Spleen (tissue), 11 donors: ENCODE data around the gene MBNL1. TPM values are rescaled to one million over a fixed set of nuclear protein-coding genes. Genes with fewer than 3 reads are reported as not detected.

Experiments
- DNase-seq: peaks from one replicate; pipeline ENCODE4 v3.0.0-alpha.2; 2020
- H3K27ac ChIP-seq, 8 donors: fragments of 200-600 bp; sonication (generic) in 7 of 8; 1 replicate in 4 of 8; 2 replicates in 4 of 8; pipeline versions ENCODE4 v1.5.0 to v1.8.0; 2016 to 2021; ENCODE audit warnings: inconsistent platforms in 4 of 8, mild to moderate bottlenecking in 4 of 8, moderate library complexity in 1 of 8
- H3K27me3 ChIP-seq, 7 donors: fragments of 200-600 bp; sonication (generic) in 6 of 7; replicated peaks in 1 of 7; 1 replicate in 4 of 7; 2 replicates in 3 of 7; pipeline versions ENCODE4 v1.5.0 to v1.8.0; 2016 to 2021; ENCODE audit warnings: inconsistent platforms in 3 of 7, mild to moderate bottlenecking in 1 of 7
- H3K36me3 ChIP-seq, 6 donors: fragments of 200-600 bp; sonication (generic) in 5 of 6; 1 replicate in 4 of 6; 2 replicates in 2 of 6; pipeline versions ENCODE4 v1.5.0 to v1.8.0; 2016 to 2021; ENCODE audit warnings: inconsistent platforms in 2 of 6
- H3K4me1 ChIP-seq, 6 donors: fragments of 200-600 bp; sonication (generic) in 5 of 6; 1 replicate in 3 of 6; 2 replicates in 3 of 6; pipeline versions ENCODE4 v1.5.0 to v1.8.0; 2016 to 2021; ENCODE audit warnings: inconsistent platforms in 3 of 6
- H3K4me3 ChIP-seq, 8 donors: fragments of 200-600 bp; sonication (generic) in 7 of 8; 1 replicate in 4 of 8; 2 replicates in 4 of 8; pipeline versions ENCODE4 v1.5.0 to v1.8.0; 2016 to 2021; ENCODE audit warnings: inconsistent platforms in 4 of 8, mild to moderate bottlenecking in 4 of 8, moderate library complexity in 2 of 8
- H3K9me3 ChIP-seq, 8 donors: fragments of 200-600 bp; sonication (generic) in 7 of 8; 1 replicate in 4 of 8; 2 replicates in 4 of 8; pipeline versions ENCODE4 v1.5.0 to v1.8.0; 2016 to 2021; ENCODE audit warnings: inconsistent platforms in 4 of 8
- POLR2A ChIP-seq, 3 donors: fragments of 450-650 bp; IDR thresholded peaks; one replicate each; pipeline ENCODE4 v1.5.1; 2017; ENCODE audit warnings: antibody characterized with exemption in 3 of 3, mild to moderate bottlenecking in 1 of 3
- POLR2AphosphoS5 ChIP-seq, 3 donors: sonication (generic); formaldehyde crosslinking; IDR thresholded peaks; one replicate each; pipeline ENCODE4 v1.5.1; 2017; ENCODE audit warnings: antibody characterized with exemption in 3 of 3
- WGBS, 5 donors: extraction: QIAGEN DNeasy Blood & Tissue Kit in 3 of 5; methylation state at CpG; one replicate each; pipeline versions ENCODE4 v1.1.5 to v1.1.7; 2013 to 2018; 5-methylcytosine and 5-hydroxymethylcytosine counted together
- intact Hi-C: fragments of 100-400 bp; cut with DNase I; formaldehyde crosslinking; loops from one replicate; pipeline ENCODE4 v1.15.0; 2023; ENCODE audit warnings: low total_unique reads
- polyA plus RNA-seq, 3 donors: library from polyadenylated mRNA; stranded (reverse); fragments of 200-250 nt; gene quantifications; one replicate each; pipeline ENCODE4 v1.2.1, GENCODE V29; 2013
- total RNA-seq, 7 donors: library from RNA; depleted of rRNA in 3 of 7; stranded (reverse); fragments of >200 nt in 3 of 7; fragmentation: NEBNext Ultra II Directional in 4 of 7; extraction: Animal tissue kit (Norgen Biotek cat#: 25700) in 4 of 7; gene quantifications; one replicate each; pipeline versions ENCODE4 v1.1.0 to v1.2.1, GENCODE V29; 2016 to 2021
- TF ChIP-seq, protein P1 (sequence below), 11 experiments: fragments of 200-600 bp in 7 of 11; fragments of 450-650 bp in 4 of 11; sonication (generic) in 4 of 11; IDR thresholded peaks in 8 of 11; conservative IDR thresholded peaks in 3 of 11; 1 replicate in 7 of 11; 2 replicates in 4 of 11; pipeline versions ENCODE4 v1.4.0 to v1.8.0; 2016 to 2021; ENCODE audit warnings: antibody characterized with exemption in 11 of 11, inconsistent platforms in 4 of 11, mild to moderate bottlenecking in 1 of 11
- donor health status: healthy with polysubstance abuse.
- donor health status: DM: no; HTN: no; CAD: no; lungs with moderate emphysema.
- donor health status: DM: no; HTN: no; CAD: no.
- donor health status: Bipolar disorder and iron deficiency.
- donor health status: healthy.
- donor health status: DM: no; HTN: no; CAD: no.
- donor health status: DM: yes; HTN: yes; CAD: no.

MBNL1 gene
- total and polyA plus RNA-seq, 10 donors, result 64.7 to 491 (median 296) TPM

DNA sequence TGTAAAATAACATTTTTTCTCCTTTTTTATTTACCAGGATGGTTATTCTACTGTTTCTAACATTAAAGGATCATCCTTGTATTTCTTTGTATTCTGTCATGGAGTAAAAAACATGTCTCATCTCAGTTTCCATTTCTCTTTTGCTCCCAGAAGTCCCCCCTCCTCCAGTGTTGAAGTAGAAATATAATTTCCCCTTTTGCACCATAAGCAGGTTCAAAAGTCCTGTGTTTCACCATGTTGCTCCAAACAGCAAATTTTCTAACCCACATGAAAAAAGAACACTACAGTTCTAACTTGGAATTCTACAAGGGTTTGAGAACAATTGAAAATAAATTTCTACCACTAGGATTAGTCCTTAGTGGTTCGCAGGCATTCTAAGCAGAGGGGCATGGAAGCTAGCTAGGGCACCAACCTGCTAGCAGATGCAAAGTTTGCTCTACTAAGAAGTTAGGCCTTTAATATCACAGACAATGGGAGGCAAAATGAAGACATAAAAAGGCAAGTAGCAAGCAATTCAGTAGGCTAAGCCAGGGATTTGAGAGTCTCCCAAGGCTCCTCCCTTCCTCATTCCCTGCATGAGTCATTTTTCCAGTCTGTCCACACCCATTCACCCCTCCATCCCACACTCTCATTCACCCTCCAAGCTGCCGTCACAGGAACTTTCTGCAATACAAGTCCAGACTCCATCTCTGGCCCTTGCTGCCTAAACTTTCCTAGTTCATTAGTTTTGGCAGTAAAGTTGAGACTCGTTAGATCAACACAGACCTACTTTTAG lies 2.3 kb upstream of the MBNL1 start:
- 50 to 72% (median 65%) methylated on average over 3 of the region's 3 CpGs for WGBS, 5 donors
- H3K4me3 ChIP-seq, result peak overlapping the region in 1 of 8 donors; percentile 4
- DNase-seq, result no peak

DNA sequence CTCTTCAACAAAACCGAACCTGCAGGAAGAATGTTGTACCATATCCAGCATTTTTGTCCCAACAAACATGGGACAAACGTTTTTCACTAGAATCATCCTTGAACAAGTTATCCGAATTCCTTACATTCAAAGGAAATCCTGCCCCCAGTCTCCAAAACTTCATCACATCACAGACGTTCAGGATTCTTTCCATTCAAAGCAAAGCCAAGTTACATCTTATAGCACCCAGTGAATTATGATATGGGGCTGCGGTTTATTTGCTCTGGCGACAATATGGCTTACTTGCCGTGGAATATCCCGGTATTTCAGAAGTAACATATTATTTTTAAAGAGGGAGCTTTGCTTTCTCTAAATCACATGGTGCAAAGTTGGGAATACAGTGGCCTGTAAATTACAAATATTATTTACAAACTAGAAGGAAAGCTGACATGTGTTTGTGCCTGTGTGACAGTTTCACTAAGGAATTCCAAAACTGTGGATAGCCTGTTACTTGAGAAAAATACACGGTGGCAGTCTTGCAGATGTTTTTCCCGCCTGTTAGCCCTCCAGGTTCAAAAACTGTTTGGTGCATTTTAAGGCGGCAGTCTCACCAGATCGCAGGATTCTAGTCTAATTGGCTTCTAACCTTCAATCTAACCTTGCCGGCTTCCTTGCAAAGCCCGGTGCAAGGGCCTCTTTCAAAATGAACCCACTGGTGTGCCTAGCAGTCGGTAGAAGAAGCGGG lies 736 bp upstream of the MBNL1 start:
- no peaks in the 10 kb centered on the region for H3K9me3 ChIP-seq
- intact Hi-C loops, result loop anchor here (10.0 kb wide), 1 partner anchor 63 kb away; no protein-coding TSS in a partner anchor
- TF ChIP-seq, protein P1, sequence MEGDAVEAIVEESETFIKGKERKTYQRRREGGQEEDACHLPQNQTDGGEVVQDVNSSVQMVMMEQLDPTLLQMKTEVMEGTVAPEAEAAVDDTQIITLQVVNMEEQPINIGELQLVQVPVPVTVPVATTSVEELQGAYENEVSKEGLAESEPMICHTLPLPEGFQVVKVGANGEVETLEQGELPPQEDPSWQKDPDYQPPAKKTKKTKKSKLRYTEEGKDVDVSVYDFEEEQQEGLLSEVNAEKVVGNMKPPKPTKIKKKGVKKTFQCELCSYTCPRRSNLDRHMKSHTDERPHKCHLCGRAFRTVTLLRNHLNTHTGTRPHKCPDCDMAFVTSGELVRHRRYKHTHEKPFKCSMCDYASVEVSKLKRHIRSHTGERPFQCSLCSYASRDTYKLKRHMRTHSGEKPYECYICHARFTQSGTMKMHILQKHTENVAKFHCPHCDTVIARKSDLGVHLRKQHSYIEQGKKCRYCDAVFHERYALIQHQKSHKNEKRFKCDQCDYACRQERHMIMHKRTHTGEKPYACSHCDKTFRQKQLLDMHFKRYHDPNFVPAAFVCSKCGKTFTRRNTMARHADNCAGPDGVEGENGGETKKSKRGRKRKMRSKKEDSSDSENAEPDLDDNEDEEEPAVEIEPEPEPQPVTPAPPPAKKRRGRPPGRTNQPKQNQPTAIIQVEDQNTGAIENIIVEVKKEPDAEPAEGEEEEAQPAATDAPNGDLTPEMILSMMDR (IDR thresholded peaks at IDR 0.05 in 8 of 11, conservative IDR thresholded peaks at IDR 0.05 in 3 of 11), result no peak
- TF ChIP-seq POLR2AphosphoS5 (IDR thresholded peaks at IDR 0.05) (no peak), POLR2A (IDR thresholded peaks at IDR 0.05) (peak in 1 of 3 donors; percentile 18)
- peak overlapping the region; percentile 98 to 100 (median 99) for H3K27ac ChIP-seq
- no peaks in the 10 kb centered on the region for H3K27me3 ChIP-seq
- H3K4me3 ChIP-seq, result peak overlapping the region; percentile 76 to 89 (median 86)
- H3K36me3 ChIP-seq, result no peaks in the 10 kb centered on the region
- no peak for DNase-seq
- H3K4me1 ChIP-seq, result peaks cover 41 to 80% (median 67%) of the 10 kb centered on the region in 6 donors
- 6 to 10% (median 8%) methylated on average over 16 of the region's 16 CpGs for WGBS, 5 donors

More for the DNA sequence above, 2.3 kb upstream of the MBNL1 start:
- no peaks in the 10 kb centered on the region for H3K9me3 ChIP-seq
- H3K36me3 ChIP-seq, result no peaks in the 10 kb centered on the region
- H3K27ac ChIP-seq, result peak overlapping the region; percentile 43 to 100 (median 99)
- H3K27me3 ChIP-seq, result no peaks in the 10 kb centered on the region
- TF ChIP-seq POLR2A (IDR thresholded peaks at IDR 0.05) (no peak), POLR2AphosphoS5 (IDR thresholded peaks at IDR 0.05) (peak in 1 of 3 donors; percentile 80)
- TF ChIP-seq, protein P1 (IDR thresholded peaks at IDR 0.05 in 8 of 11, conservative IDR thresholded peaks at IDR 0.05 in 3 of 11), result peak in 1 of 11 experiments; percentile 15
- peaks cover 29 to 80% (median 52%) of the 10 kb centered on the region in 6 donors for H3K4me1 ChIP-seq
- intact Hi-C loops, result loop anchor here (10.0 kb wide), 1 partner anchor 62 kb away; no protein-coding TSS in a partner anchor

- H3K9me3 ChIP-seq, result no peaks in the 10 kb centered on the region
- WGBS, 5 donors, result 0% methylated on average over 56 of the region's 56 CpGs
- peaks cover 47 to 80% (median 74%) of the 10 kb centered on the region in 6 donors for H3K4me1 ChIP-seq
- peak; percentile 96 for DNase-seq
- no peaks in the 10 kb centered on the region for H3K27me3 ChIP-seq
- intact Hi-C loops, result loop anchor here (10.0 kb wide), 1 partner anchor 64 kb away; no protein-coding TSS in a partner anchor
- H3K36me3 ChIP-seq, result no peaks in the 10 kb centered on the region
- H3K4me3 ChIP-seq, result peak overlapping the region; percentile 76 to 89 (median 86)
- peak overlapping the region; percentile 98 to 100 (median 99) for H3K27ac ChIP-seq
- peak; percentile 20 to 88 (median 86) for TF ChIP-seq POLR2AphosphoS5 (IDR thresholded peaks at IDR 0.05)
- TF ChIP-seq POLR2A (IDR thresholded peaks at IDR 0.05), result peak in 1 of 3 donors; percentile 19
- TF ChIP-seq, protein P1 (IDR thresholded peaks at IDR 0.05 in 8 of 11, conservative IDR thresholded peaks at IDR 0.05 in 3 of 11), result peak in 5 of 11 experiments; percentile 3 to 26 (median 9)
Observed at GRCh38 chr3:152269056-152269830, 514 bp downstream of the MBNL1 start.
